Measurements from ENCODE around the gene TTC38. TPM values are rescaled to one million over a fixed set of nuclear protein-coding genes. Genes with fewer than 3 reads are reported as not detected.

The TTC38 gene
- total RNA-seq, 1 donor from 2014 or later: 47.3 TPM

GRCh38 chr22:46315976-46316375 lies 48.2 kb downstream of the TTC38 start:
- H3K36me3 Mint-ChIP-seq (ENCODE audit: insufficient read depth): peaks cover 4% of the 10 kb centered on the region
- TF ChIP-seq, protein P1, sequence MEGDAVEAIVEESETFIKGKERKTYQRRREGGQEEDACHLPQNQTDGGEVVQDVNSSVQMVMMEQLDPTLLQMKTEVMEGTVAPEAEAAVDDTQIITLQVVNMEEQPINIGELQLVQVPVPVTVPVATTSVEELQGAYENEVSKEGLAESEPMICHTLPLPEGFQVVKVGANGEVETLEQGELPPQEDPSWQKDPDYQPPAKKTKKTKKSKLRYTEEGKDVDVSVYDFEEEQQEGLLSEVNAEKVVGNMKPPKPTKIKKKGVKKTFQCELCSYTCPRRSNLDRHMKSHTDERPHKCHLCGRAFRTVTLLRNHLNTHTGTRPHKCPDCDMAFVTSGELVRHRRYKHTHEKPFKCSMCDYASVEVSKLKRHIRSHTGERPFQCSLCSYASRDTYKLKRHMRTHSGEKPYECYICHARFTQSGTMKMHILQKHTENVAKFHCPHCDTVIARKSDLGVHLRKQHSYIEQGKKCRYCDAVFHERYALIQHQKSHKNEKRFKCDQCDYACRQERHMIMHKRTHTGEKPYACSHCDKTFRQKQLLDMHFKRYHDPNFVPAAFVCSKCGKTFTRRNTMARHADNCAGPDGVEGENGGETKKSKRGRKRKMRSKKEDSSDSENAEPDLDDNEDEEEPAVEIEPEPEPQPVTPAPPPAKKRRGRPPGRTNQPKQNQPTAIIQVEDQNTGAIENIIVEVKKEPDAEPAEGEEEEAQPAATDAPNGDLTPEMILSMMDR (IDR thresholded peaks at IDR 0.05; ENCODE audit: unreplicated experiment): no peak
- no peak for DNase-seq (ENCODE audit: low spot score, unreplicated experiment)
- no peaks in the 10 kb centered on the region for H3K4me1 Mint-ChIP-seq (ENCODE audit: low read depth)
- H3K27me3 Mint-ChIP-seq: no peaks in the 10 kb centered on the region
- H3K9me3 Mint-ChIP-seq (ENCODE audit: low read depth): no peaks in the 10 kb centered on the region
- H3K4me3 Mint-ChIP-seq (ENCODE audit: low read depth): no peak overlapping the region
- H3K27ac Mint-ChIP-seq: no peak overlapping the region

- Mint-ChIP-seq H3K9me3 (ENCODE audit: low read depth) (no peaks in the 10 kb centered on the region), H3K4me1 (ENCODE audit: low read depth) (no peaks in the 10 kb centered on the region), H3K27me3 (no peaks in the 10 kb centered on the region), H3K4me3 (ENCODE audit: low read depth) (no peak overlapping the region), H3K36me3 (ENCODE audit: insufficient read depth) (peaks cover 4% of the 10 kb centered on the region), H3K27ac (no peak overlapping the region)
- TF ChIP-seq, protein P1 (IDR thresholded peaks at IDR 0.05; ENCODE audit: unreplicated experiment): no peak
- DNase-seq (ENCODE audit: low spot score, unreplicated experiment): no peak
Measured at GRCh38 chr22:46317646-46318045, 49.8 kb downstream of the TTC38 start.

GRCh38 chr22:46318576-46318975 lies 50.8 kb downstream of the TTC38 start:
- no peak for DNase-seq (ENCODE audit: low spot score, unreplicated experiment)
- TF ChIP-seq, protein P1 (IDR thresholded peaks at IDR 0.05; ENCODE audit: unreplicated experiment): no peak
- no peak overlapping the region for H3K27ac Mint-ChIP-seq
- H3K9me3 Mint-ChIP-seq (ENCODE audit: low read depth): no peaks in the 10 kb centered on the region
- no peaks in the 10 kb centered on the region for H3K27me3 Mint-ChIP-seq
- no peak overlapping the region for H3K4me3 Mint-ChIP-seq (ENCODE audit: low read depth)
- H3K4me1 Mint-ChIP-seq (ENCODE audit: low read depth): no peaks in the 10 kb centered on the region
- H3K36me3 Mint-ChIP-seq (ENCODE audit: insufficient read depth): peaks cover 7% of the 10 kb centered on the region

GRCh38 chr22:46319319-46319718 lies 51.5 kb downstream of the TTC38 start:
- DNase-seq (ENCODE audit: low spot score, unreplicated experiment): no peak
- Mint-ChIP-seq H3K36me3 (ENCODE audit: insufficient read depth) (peaks cover 7% of the 10 kb centered on the region), H3K4me3 (ENCODE audit: low read depth) (no peak overlapping the region), H3K27ac (no peak overlapping the region), H3K4me1 (ENCODE audit: low read depth) (no peaks in the 10 kb centered on the region), H3K9me3 (ENCODE audit: low read depth) (no peaks in the 10 kb centered on the region), H3K27me3 (no peaks in the 10 kb centered on the region)
- TF ChIP-seq, protein P1 (IDR thresholded peaks at IDR 0.05; ENCODE audit: unreplicated experiment): no peak

- TF ChIP-seq, protein P1 (IDR thresholded peaks at IDR 0.05; ENCODE audit: unreplicated experiment): no peak
- H3K27ac Mint-ChIP-seq: no peak overlapping the region
- H3K4me1 Mint-ChIP-seq (ENCODE audit: low read depth): no peaks in the 10 kb centered on the region
Measured at GRCh38 chr22:46320166-46320710, 52.4 kb downstream of the TTC38 start.

More at GRCh38 chr22:46320166-46320710, 52.4 kb downstream of the TTC38 start:
- Mint-ChIP-seq H3K9me3 (ENCODE audit: low read depth) (no peaks in the 10 kb centered on the region), H3K36me3 (ENCODE audit: insufficient read depth) (peaks cover 7% of the 10 kb centered on the region), H3K4me3 (ENCODE audit: low read depth) (no peak overlapping the region), H3K27me3 (no peaks in the 10 kb centered on the region)
- DNase-seq (ENCODE audit: low spot score, unreplicated experiment): no peak

All from progenitor cell of endocrine pancreas (in vitro differentiated cells).